Parathyroid adenoma (tissue), 2 donors: ENCODE measurements around the gene CCSER1.
"Not testable (repeated sequence)": the region's sequence is repeated elsewhere in the genome, so short reads cannot be mapped to it uniquely, and the experiment has no call there.

Experiments
- H2AFZ ChIP-seq: fragments of 300-600 bp; sonication (generic); one replicate; pipeline ENCODE4 v1.7.0; 2017; ENCODE audit warnings: antibody characterized with exemption, mild to moderate bottlenecking
- H3K27ac ChIP-seq: fragments of 300-600 bp; sonication (generic); one replicate; pipeline ENCODE4 v1.7.0; 2017
- H3K27me3 ChIP-seq: fragments of 300-600 bp; sonication (generic); one replicate; pipeline ENCODE4 v1.7.0; 2017; ENCODE audit warnings: low read length; ENCODE audit not compliant: control insufficient read depth, insufficient read depth
- H3K36me3 ChIP-seq: fragments of 300-600 bp; sonication (generic); one replicate; pipeline ENCODE4 v1.7.0; 2017; ENCODE audit warnings: low read length; ENCODE audit not compliant: control insufficient read depth, insufficient read depth
- H3K4me1 ChIP-seq: fragments of 300-600 bp; sonication (generic); one replicate; pipeline ENCODE4 v1.7.0; 2017; ENCODE audit warnings: control low read depth
- H3K4me2 ChIP-seq: fragments of 300-600 bp; sonication (generic); one replicate; pipeline ENCODE4 v1.7.0; 2017; ENCODE audit warnings: low read length
- H3K4me3 ChIP-seq: fragments of 300-600 bp; sonication (generic); one replicate; pipeline ENCODE4 v1.7.0; 2017; ENCODE audit warnings: low read depth, low read length
- H3K79me2 ChIP-seq: fragments of 300-600 bp; sonication (generic); one replicate; pipeline ENCODE4 v1.7.0; 2017; ENCODE audit warnings: control low read depth
- H3K9ac ChIP-seq: fragments of 300-600 bp; sonication (generic); one replicate; pipeline ENCODE4 v1.7.0; 2017; ENCODE audit warnings: mild to moderate bottlenecking
- H3K9me3 ChIP-seq: fragments of 300-600 bp; sonication (generic); one replicate; pipeline ENCODE4 v1.7.0; 2017; ENCODE audit warnings: low read length; ENCODE audit not compliant: control insufficient read depth
- TF ChIP-seq, protein P1 (sequence below): fragments of 300-600 bp; sonication (generic); IDR thresholded peaks from one replicate; pipeline ENCODE4 v1.7.0; 2017; ENCODE audit warnings: antibody characterized with exemption, mild to moderate bottlenecking
- donor health status: primary hyperparathyroidism.

CCSER1 gene

DNA sequence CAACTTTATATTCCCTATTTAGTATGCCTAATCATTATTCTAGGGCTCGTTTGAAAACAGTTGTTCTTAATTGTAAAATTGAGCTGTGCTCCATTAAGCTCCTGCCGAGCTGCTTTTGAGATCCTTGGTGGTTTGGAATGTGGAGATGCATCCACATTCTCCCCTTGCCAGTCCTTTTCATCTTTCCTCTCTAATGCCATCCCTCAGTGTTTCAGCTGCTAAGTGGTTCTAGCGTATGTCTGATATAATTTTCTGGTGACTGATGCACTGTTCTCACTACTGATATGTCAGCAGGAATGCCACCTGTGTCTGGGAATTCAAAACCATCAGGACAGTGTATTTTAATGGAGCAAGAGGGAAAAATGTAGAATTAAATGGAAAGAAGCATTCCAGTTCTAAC is 1085.0 kb downstream of the CCSER1 start:
- Histone ChIP-seq H3K79me2 (no peaks in the 10 kb centered on the region), H3K27ac (no peak overlapping the region), H3K4me1 (no peaks in the 10 kb centered on the region), H3K36me3 (no peaks in the 10 kb centered on the region), H3K9ac (no peak overlapping the region), H3K4me2 (no peak overlapping the region), H2AFZ (no peak overlapping the region), H3K27me3 (no peaks in the 10 kb centered on the region), H3K4me3 (no peak overlapping the region), H3K9me3 (no peaks in the 10 kb centered on the region)
- TF ChIP-seq, protein P1, sequence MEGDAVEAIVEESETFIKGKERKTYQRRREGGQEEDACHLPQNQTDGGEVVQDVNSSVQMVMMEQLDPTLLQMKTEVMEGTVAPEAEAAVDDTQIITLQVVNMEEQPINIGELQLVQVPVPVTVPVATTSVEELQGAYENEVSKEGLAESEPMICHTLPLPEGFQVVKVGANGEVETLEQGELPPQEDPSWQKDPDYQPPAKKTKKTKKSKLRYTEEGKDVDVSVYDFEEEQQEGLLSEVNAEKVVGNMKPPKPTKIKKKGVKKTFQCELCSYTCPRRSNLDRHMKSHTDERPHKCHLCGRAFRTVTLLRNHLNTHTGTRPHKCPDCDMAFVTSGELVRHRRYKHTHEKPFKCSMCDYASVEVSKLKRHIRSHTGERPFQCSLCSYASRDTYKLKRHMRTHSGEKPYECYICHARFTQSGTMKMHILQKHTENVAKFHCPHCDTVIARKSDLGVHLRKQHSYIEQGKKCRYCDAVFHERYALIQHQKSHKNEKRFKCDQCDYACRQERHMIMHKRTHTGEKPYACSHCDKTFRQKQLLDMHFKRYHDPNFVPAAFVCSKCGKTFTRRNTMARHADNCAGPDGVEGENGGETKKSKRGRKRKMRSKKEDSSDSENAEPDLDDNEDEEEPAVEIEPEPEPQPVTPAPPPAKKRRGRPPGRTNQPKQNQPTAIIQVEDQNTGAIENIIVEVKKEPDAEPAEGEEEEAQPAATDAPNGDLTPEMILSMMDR, result no peak

DNA sequence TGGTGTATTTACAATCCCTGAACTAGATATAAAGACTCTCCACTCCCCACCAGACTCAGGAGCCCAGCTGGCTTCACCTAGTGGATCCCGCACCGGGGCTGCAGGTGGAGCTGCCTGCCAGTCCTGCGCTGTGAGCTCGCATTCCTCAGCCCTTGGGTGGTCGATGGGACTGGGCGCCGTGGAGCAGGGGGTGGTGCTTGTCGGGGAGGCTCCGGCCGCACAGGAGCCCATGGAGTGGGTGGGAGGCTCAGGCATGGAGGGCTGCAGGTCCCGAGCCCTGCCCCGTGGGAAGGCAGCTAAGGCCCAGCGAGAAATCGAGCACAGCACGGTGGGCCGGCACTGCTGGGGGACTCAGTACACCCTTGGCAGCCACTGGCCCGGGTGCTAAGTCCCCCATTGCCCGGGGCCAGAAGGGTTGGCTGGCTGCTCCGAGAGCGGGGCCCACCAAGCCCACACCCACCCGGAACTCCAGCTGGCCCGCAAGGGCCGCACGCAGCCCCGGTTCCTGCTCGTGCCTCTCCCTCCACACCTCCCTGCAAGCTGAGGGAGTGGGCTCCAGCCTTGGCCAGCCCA is 1090.7 kb downstream of the CCSER1 start:
- H3K79me2 ChIP-seq, H2AFZ ChIP-seq, H3K9ac ChIP-seq, H3K36me3 ChIP-seq, H3K4me3 ChIP-seq, H3K4me1 ChIP-seq, H3K9me3 ChIP-seq, H3K27me3 ChIP-seq, H3K27ac ChIP-seq, H3K4me2 ChIP-seq: not testable (repeated sequence)

DNA sequence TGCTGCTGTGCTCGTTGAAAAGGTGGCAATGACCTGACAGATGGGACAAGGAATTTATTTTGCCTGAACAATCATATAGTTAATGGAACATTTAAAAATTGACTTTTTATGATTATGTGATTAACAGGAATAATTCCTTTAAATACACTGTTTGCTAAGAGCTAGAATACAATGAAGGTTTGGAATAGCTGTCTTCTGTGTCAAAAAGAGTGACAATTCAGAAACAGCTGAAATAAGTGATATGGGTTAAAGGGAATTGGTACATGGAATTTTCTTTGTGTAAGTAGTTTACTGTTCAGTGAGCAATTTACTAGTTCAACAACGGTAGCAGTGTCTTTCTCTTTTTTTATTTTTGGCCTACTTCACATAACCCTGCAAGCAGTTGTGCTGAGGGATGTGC is 1093.1 kb downstream of the CCSER1 start:
- Histone ChIP-seq H3K27me3 (no peaks in the 10 kb centered on the region), H3K79me2 (no peaks in the 10 kb centered on the region), H2AFZ (no peak overlapping the region), H3K4me2 (no peak overlapping the region), H3K9me3 (no peaks in the 10 kb centered on the region), H3K4me3 (no peak overlapping the region), H3K9ac (no peak overlapping the region), H3K36me3 (no peaks in the 10 kb centered on the region), H3K27ac (no peak overlapping the region), H3K4me1 (no peaks in the 10 kb centered on the region)
- TF ChIP-seq, protein P1, result no peak

DNA sequence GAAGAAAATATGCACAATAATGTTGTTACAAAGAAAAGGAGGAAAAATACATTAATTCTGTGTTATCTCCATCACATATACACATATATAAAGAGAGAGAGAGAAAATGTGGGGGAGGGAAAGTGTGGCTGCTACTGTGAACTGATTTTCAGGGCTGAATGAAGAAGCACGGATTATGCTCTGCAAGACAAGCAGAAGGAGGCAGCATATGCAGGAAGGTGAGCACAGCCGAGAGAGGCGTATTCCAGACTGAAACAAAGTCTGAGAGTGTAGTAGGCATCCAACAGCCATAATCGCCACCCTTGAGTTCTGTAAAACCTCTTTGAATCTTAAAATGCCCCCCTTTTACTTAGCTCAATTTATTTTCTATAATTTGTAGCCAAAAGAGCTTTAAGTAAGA is 1094.8 kb downstream of the CCSER1 start:
- Histone ChIP-seq H3K4me3 (no peak overlapping the region), H2AFZ (no peak overlapping the region), H3K4me2 (no peak overlapping the region), H3K79me2 (no peaks in the 10 kb centered on the region), H3K9me3 (no peaks in the 10 kb centered on the region), H3K36me3 (no peaks in the 10 kb centered on the region), H3K9ac (no peak overlapping the region), H3K27me3 (no peaks in the 10 kb centered on the region), H3K27ac (no peak overlapping the region), H3K4me1 (no peaks in the 10 kb centered on the region)
- TF ChIP-seq, protein P1, result no peak

DNA sequence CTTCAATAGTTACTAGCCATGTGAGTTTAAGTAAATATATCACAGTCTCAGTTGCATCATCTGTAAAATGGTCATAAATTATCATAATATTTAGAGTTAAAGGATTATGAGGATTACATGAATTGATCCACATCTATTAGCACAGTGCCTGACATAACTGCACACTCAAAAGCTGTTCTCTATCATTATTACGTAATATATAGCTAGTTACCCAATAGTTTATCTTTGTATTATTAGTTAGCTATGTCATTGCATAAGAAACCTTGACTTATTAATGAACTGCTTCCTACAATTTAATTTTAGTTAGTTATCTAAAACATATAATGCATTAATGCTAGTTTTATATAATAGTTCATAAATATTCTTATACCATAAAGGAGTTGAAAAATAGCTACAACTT is 1099.7 kb downstream of the CCSER1 start:
- TF ChIP-seq, protein P1, result no peak
- no peak overlapping the region for H3K27ac ChIP-seq
- no peaks in the 10 kb centered on the region for H3K79me2 ChIP-seq
- H2AFZ ChIP-seq, result no peak overlapping the region
- H3K4me1 ChIP-seq, result no peaks in the 10 kb centered on the region
- no peak overlapping the region for H3K4me3 ChIP-seq
- no peaks in the 10 kb centered on the region for H3K27me3 ChIP-seq
- H3K9me3 ChIP-seq, result no peaks in the 10 kb centered on the region
- no peak overlapping the region for H3K9ac ChIP-seq
- H3K4me2 ChIP-seq, result no peak overlapping the region
- H3K36me3 ChIP-seq, result no peaks in the 10 kb centered on the region
